Left kidney (tissue), 2 donors: Measurements from ENCODE around the gene CDH4. TPM values are rescaled to one million over a fixed set of nuclear protein-coding genes. Genes with fewer than 3 reads are reported as not detected.

Experiments
- DNase-seq: peaks from one replicate; pipeline ENCODE4 v3.0.0-alpha.2; 2013
- polyA plus RNA-seq: library from polyadenylated mRNA; unstranded; fragments of 120-200 nt; gene quantifications from one replicate; pipeline ENCODE4 v1.2.1, GENCODE V29; 2013; ENCODE audit not compliant: insufficient read length

CDH4 gene
- polyA plus RNA-seq, 1 donor: 7.3 TPM

- DNase-seq: no peak
Measured at GRCh38 chr20:61671559-61671958, 419.5 kb downstream of the CDH4 start.

- DNase-seq: no peak
Measured at GRCh38 chr20:61673152-61673847, 421.2 kb downstream of the CDH4 start.

- no peak for DNase-seq
Measured at GRCh38 chr20:61674121-61674520, 422.1 kb downstream of the CDH4 start.

- DNase-seq: no peak
Measured at GRCh38 chr20:61674688-61675087, 422.6 kb downstream of the CDH4 start.

GRCh38 chr20:61677928-61678327 is 425.9 kb downstream of the CDH4 start:
- DNase-seq: no peak

- no peak for DNase-seq
Measured at GRCh38 chr20:61678437-61678836, 426.4 kb downstream of the CDH4 start.

GRCh38 chr20:61679473-61679872 is 427.4 kb downstream of the CDH4 start:
- no peak for DNase-seq

- no peak for DNase-seq
Measured at GRCh38 chr20:61680096-61680495, 428.0 kb downstream of the CDH4 start.

- no peak for DNase-seq
Measured at GRCh38 chr20:61682114-61682995, 430.3 kb downstream of the CDH4 start.

- DNase-seq: no peak
Measured at GRCh38 chr20:61682996-61683681, 431.1 kb downstream of the CDH4 start.

GRCh38 chr20:61683721-61684120 is 431.7 kb downstream of the CDH4 start:
- no peak for DNase-seq

- no peak for DNase-seq
Measured at GRCh38 chr20:61684136-61684535, 432.1 kb downstream of the CDH4 start.

GRCh38 chr20:61684583-61685235 is 432.6 kb downstream of the CDH4 start:
- no peak for DNase-seq

- DNase-seq: no peak
Measured at GRCh38 chr20:61685462-61685861, 433.4 kb downstream of the CDH4 start.

- DNase-seq: no peak
Measured at GRCh38 chr20:61686051-61686936, 434.2 kb downstream of the CDH4 start.

- no peak for DNase-seq
Measured at GRCh38 chr20:61688411-61688810, 436.4 kb downstream of the CDH4 start.

GRCh38 chr20:61690150-61690549 is 438.1 kb downstream of the CDH4 start:
- no peak for DNase-seq

GRCh38 chr20:61690993-61691838 is 439.2 kb downstream of the CDH4 start:
- DNase-seq: no peak

GRCh38 chr20:61691978-61692377 is 439.9 kb downstream of the CDH4 start:
- DNase-seq: no peak

- DNase-seq: no peak
Measured at GRCh38 chr20:61692479-61692878, 440.4 kb downstream of the CDH4 start.
